ES-I3 (cell line): Measurements from ENCODE around the gene PRDM4.

Experiments
- H3K36me3 ChIP-seq: 2 replicates; pipeline ENCODE4 v1.6.1; 2013; ENCODE audit warnings: mild to moderate bottlenecking, low read length, control low read depth, moderate library complexity; ENCODE audit not compliant: insufficient read depth
- H3K4me1 ChIP-seq: 2 replicates; pipeline ENCODE4 v1.6.1; 2013; ENCODE audit warnings: mild to moderate bottlenecking, control low read depth, low read length; ENCODE audit not compliant: insufficient read depth
- H3K9ac ChIP-seq: 2 replicates; pipeline ENCODE4 v1.6.1; 2013; ENCODE audit warnings: low read depth, mild to moderate bottlenecking, low read length, moderate library complexity
- H3K9me3 ChIP-seq: 2 replicates; pipeline ENCODE4 v1.6.1; 2013; ENCODE audit warnings: mild to moderate bottlenecking, low read length, moderate library complexity; ENCODE audit not compliant: control insufficient read depth, insufficient read depth

Gene PRDM4

DNA sequence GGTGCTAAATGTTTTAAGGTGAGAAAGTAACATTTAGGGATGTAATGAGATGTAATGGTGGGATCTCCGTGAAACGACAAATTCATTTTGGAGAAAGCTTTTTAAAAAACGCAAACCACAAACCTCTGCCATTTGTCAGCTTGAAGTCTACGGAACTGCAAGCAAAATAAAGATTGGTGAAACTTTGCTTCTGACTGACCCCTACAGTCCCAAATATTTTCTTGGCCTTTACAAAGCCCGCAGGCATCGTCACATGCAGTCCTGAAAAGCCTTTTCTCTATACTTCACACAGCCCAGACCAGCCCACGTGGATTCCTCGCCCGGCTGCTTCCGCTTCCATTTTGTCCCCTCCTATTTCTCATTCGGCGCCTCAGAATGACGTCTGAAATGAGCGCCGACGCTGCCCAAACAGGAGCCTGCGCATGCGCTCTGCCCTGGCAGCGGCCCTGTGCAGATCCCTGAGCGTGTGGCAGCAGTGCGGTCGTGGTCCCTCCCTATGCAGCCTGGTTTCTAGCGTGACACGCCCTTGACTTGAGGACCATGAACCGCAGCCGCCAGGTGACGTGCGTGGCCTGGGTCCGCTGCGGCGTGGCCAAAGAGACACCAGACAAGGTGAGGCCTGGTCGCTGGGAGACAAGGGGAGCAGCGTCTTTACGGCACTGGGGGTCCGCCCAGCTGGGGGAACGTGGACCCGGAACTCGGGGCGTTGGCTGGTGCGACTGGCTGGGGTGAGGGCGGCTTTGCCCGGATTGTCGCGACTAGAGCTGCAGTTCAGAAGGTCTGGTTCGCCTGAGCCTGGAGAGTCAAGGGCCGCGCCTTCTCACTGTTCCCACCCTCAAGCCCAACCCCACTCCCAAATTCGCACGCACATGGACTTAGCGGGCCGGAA lies 75.3 kb downstream of the PRDM4 start, which contains the start of gene PWP1:
Gene PWP1 (plus strand): TSS at position 440 of the 889 bp plus-strand sequence. CDS start 101 bp downstream, at position 541.
- Histone ChIP-seq H3K4me1 (peaks cover 6% of the 10 kb centered on the region; the same call in 1 of the 2 replicates), H3K9ac (peak within 1 kb of the TSS; percentile 88), H3K36me3 (peaks cover 5% of the 10 kb centered on the region; the same call in 1 of the 2 replicates), H3K9me3 (no peaks in the 10 kb centered on the region)

DNA sequence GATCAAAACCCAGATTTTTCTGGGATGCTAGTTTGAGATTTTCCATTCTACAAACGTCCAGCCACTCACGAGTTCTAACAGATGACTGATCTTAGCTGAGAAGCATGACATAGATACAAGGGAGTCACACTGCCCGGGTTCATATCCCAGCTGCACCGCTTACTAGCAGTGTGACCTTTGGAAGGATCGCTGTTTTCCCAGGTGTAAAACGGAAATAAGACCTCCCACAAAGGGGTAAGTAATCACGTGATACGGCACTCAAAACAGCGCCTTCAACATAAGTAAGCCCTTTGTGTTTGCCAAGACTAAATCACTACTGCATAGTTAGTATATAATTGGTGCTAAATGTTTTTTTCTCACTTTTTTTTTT lies 76.0 kb downstream of the PRDM4 start:
- Histone ChIP-seq H3K9ac (peak overlapping the region; percentile 88), H3K36me3 (peaks cover 3% of the 10 kb centered on the region; the same call in 1 of the 2 replicates), H3K9me3 (no peaks in the 10 kb centered on the region), H3K4me1 (peaks cover 6% of the 10 kb centered on the region; the same call in 1 of the 2 replicates)

DNA sequence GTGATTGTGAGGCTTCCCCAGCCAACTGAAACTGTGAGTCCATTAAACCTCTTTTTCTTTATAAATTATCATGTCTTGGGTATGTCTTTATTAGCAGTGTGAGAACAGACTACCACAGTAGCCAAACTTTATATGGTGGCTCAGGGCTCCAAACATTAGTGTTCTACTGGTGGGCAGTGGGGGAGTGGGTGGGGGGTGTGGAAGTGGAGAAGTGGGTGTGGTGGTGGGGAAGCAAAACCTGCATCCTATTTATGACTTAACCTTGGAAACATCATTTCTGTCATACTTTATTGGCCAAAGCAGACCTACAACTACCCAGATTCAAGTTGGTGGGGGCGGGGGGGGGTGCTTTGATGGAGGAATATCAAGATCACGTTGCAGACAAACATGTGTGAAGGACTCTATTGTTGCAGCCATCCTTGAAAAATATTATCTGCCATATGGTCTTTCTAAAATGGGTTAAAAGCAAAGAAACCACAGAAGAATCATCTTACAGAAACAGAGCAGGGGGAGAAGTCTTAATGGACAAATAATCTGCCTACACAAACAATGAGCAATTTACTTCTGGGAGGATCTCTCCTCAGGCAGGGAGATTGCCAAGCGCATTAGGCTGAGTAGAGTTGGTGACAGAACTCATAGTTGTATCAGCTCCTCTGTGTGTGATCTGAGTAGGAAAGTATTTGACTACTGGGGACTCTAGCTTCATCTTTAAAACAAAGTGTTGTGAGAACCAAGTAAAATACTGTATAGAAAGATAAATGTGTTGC lies 76.7 kb downstream of the PRDM4 start:
- Histone ChIP-seq H3K36me3 (no peaks in the 10 kb centered on the region), H3K9me3 (no peaks in the 10 kb centered on the region), H3K4me1 (peaks cover 6% of the 10 kb centered on the region; the same call in 1 of the 2 replicates), H3K9ac (peak overlapping the region; percentile 88; the same call in 1 of the 2 replicates)
